ENCODE measurements around the gene KCNT2.
A peak's percentile ranks its signal among the peaks of the same experiment; 100 is the strongest.
"Not testable (repeated sequence)": the region's sequence is repeated elsewhere in the genome, so short reads cannot be mapped to it uniquely, and the experiment has no call there.

KCNT2 gene

DNA sequence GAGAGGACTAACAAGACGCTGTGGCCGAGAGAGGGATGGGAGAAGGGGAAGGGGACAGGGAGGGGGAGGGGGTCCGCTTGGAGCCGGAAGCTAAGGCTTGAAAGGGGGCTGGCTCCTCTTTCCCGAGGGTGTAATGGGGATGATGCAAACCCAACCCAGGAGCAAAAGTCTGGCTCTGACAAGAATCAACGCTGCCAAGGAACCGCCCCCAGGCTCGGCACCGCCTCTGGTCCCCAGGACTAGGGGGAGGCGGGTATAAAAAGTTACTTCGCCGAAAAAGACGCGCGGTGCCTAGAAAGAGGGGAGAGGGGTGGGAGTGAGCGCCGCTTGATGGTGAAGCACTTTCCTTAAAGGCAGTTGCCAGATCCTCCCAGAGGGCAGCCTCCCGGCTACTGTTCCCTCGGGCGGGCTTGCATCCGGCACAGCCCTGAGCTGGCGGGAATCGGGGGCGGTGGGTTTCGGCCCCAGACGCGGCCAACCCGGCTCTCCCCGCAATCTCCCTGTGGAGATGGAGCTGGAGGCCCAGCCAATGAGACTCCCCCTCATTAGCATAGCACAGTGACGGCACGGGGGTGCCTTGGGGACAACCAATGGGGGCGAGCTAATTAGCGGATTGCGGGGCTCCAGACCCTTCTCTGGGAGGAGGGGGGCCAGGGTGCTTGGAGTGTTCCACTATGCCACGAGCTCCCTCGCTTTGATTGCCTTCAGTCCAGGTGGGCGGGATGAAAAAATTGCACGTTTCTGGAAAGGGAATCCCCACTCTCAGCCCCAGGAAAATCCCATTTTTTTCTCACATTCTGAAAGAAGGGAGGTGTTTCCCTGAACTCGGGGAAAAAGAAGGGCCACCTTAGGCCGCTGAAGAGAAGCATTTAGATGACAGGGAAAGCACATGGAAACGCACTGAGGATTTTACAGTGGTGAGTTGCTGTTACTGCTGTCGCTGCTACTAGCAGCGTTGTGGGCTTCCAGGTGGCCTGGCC lies at the start of gene KCNT2:
TSS of gene KCNT2 (minus strand) at position 51 of the 980 bp plus-strand sequence. CDS start 131 bp downstream, outside the sequence.
- peak; percentile 21 for DNase-seq

DNA sequence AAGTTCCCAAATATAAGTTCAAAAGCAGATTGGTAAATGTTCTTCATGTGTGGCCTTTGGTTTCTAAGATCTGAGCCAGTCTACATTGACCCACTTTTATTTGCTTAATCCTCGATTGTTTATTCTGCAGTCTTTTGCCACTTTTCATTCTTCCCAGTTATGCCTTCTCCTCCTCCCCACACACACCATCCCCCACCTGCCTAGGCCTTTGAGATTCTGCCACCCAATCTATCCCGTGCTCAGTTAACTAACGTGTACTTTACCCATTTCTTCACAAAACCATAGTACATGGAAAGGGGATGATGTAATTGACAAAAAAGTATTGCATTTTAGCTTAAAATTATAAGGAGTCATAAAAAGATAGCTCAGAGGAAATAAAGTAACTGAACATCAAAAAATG lies 47.3 kb upstream of the KCNT2 start:
- no peak for DNase-seq

DNA sequence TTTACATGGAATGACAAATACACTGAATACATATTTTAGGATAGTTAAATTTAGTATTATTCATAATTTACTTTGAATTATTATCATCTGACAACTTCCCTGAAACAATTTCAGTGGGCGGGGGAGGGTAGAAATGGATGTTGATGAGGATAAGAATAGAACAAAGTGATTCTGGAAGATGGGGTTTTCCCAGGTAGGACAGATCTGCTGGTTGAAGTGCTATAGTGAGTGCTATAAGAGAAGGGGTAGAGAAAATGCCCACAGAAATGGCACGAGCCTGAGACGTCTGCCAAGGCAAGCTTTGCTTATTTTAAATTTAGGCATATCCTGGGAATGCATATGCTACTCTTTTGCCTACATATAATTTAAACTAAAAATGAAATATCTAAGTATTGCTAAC lies 46.8 kb upstream of the KCNT2 start:
- no peak for DNase-seq

DNA sequence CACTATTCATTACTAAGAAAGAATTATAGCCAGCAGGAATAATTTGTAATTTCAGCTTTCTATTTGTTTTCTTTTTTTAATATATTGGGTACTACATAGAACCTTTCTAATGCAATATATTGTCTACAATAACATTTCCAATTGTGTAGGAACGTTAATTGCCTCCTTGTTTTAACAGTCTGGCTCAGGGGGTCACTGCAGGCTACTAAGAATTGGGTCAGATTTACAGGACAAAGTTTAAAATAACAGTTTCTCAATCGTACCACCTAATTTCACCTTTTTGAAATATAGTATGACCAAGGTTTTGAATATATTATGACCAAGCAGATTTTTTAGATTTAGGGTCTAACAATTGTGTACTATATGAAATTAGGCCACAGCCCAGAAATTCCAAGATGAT lies 46.0 kb upstream of the KCNT2 start:
- no peak for DNase-seq

DNA sequence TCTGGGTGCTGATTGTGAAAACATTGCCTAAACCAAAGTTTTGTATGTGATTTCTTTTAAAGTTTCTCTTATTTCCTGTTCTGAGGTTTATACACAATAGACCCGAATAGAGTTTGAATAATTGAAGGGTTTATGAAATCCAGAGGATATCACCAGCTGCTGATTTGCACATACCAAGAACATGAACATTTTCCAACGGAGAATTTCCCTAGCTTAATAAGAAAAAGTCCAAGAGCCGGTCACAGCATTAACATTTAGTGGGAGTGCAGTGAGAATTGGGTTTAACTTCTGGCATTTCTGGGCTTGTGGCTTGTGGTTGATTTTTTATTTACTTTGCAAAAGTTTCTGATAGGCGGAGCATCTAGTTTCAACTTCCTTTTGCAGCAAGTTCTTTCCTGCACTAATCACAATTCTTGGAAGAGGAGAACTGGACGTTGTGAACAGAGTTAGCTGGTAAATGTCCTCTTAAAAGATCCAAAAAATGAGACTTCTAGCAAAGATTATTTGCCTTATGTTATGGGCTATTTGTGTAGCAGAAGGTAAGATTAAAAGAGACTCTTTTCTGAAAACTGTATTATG lies 43.5 kb upstream of the KCNT2 start, which contains the start of gene CFH:
TSS of gene CFH (plus strand) at position 407 of the 579 bp plus-strand sequence. CDS start at position 482, 75 bp downstream.
- DNase-seq: peak; percentile 51

DNA sequence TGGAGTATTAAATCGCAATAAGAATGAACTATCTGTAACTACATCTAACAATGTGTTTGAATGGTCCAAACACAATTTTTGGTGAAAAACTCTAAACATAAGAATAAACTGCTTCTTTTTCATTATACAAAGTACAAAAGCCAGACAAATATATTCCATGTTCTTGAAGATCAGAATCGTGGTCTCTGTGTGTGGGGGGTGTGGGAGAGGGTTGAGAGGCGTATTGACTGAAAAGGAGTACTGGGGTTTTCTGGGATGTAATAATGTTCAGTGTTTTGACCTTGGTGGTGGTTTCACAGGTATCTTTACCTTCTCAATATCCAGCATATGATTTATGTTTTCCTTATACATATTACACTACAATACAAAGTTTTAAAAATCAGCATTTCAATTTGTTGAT lies 42.8 kb upstream of the KCNT2 start:
- no peak for DNase-seq

DNA sequence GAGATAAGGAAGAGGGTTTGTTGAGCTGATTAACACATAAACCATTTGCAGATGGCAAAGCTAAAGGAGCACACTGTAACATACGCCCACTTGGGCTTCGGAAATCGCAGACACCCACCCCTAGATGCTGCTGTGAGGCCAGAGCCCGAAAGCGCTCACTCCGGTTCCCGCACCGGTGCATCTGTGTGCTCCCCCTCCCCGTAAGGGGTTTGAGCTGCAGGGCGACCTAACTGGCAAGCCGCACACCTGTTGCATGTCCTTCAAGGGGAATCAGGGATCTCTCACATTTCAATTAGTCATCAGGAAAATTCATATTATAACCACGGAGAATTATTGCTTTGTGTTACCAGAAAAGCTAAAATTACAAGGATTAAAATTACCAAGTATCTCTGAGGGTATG lies 42.2 kb upstream of the KCNT2 start:
- DNase-seq: no peak

DNA sequence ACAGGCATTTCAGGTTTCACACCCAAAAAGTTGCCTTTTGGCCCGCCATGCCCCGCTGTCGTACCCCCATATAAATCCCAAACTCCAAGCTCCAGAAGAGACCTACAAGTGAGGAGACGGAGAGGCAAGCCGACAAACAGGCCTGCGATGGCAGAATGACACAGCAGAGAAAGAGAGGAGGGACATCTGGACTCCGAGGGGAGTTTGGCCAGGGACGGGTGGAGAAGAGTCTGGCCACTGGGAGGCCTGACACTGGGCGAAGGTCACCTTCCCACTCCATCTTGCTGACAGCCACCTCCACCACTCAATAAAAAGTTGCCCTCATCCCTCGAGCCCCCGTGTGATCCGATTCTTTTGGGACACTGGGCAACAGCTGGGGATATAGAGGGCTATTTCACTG lies 41.8 kb upstream of the KCNT2 start:
- DNase-seq: no peak

DNA sequence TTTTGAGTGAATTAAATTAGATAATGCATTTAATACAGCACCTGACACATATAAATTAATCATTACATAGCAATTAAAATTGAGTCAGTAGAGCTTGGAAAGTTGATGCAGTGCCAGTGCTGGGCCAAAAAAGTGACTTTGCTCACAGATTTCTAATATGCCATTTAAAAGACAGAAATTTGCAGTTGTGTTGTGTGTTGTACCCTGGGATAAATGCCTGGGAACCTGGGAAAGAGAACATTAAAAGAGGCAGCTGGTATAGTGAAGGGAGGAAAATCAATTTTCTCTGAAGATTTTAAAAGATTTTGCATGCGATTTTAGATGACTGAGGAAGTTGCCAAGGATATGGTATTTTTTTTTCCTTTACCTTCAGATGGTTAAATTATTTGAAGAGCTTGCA lies 32.7 kb upstream of the KCNT2 start:
- no peak for DNase-seq

DNA sequence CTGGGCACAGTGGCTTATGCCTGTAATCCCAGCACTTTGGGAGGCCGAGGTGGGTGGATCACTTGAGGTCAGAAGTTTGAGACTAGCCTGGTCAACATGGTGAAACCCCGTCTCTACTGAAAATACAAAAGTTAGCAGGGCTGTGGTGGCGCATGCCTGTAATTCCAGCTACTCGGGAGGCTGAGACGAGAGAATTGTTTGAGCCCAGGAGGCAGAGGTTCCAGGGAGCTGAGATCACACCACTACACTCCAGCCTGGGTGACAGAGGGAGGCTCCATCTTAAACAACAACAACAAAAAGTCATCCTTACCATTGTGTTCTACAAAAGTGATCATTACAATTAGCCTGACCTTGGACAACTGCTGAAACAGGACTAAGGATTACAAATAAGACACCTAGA lies 31.1 kb upstream of the KCNT2 start:
- not testable (repeated sequence) for DNase-seq

DNA sequence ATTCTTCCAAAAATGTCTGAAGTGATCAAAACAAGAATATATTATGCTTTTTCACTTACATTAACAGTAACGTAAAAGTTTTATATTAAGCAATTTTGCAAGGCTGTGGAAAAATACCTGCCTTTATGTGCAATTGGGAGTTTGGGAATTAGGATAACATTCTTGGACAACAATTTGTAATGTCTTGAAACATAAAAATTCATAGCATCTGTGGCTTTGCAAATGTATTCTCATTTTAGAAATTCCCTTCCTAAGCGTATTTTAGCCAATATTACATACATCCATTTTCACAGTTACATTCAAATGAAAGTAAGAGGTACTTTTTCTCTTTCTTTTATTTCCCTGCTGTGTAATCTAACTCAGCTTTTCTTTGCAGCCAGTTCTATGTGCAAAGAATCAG lies 30.2 kb upstream of the KCNT2 start:
- DNase-seq: no peak

DNA sequence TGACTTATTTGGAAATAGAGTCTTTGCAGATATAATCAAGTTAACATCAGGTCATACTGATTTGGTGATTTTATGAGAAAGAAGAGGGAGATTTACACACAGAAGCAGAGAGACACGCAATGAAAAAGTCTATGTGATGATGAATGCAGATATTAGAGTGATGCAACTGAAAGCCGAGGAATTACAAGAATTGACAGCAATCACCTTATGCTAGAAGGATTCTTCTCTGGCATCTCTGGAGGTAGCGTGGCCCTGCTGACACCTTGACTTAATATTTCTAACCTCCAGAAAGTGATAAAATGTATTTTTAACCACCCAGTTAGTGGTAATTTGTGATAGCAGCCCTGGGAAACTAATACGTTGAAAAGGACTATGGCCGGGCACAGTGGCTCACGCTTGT lies 29.4 kb upstream of the KCNT2 start:
- DNase-seq: no peak

DNA sequence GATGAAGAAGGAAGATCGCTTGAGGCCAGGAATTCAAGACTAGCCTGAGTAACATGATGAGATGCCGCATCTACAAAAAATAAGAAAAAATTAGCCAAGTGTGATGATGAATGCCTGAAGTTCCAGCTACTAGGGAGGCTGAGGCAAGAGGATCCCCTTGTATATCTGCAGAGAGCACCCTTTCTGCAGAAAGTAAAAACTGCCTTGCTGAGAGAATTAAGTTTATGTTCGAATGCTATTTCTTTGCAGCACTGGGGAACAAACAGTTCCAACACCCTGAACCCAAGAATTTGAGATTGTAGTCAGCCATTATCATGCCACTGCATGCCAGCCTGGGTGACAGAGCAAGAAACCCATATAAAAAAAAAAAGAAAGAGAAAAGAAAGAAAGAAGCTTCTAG lies 20.6 kb upstream of the KCNT2 start:
- DNase-seq: no peak

DNA sequence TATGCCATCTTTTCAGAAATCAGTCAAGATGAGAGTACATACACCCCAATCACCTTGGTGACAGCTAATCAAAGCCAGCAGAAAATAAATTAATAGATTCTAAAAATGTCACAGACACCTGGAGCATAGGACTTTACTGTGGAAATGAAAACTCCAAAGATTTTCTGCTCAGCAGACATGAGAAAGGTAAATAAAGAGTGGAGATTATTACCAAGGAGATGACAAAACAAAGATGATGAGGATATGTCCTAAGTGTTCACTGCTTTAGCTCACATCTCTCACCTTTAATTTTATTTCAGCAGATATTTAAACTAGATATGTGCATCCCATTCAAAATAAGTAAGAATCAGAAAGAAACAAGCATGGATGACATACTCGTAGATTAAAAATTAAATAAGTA lies 14.8 kb upstream of the KCNT2 start:
- no peak for DNase-seq

DNA sequence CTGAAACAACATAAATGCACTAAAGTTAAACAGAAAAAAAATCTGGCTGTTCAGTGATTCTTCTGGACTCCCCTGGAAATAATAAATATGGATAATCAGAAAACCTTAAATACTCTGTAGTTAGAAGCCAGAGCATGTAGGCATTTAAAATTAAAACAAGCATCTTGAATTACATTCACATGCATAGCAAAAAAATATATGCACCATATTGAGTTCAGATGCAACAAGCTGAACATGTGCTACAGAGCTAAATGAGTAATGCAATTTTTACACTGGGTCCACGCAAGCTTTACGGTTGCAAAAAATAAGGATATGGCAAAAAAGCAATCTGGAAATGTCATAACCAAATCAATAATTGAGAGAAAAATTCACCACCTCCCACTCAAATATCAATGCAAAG lies 11.5 kb upstream of the KCNT2 start:
- DNase-seq: no peak

DNA sequence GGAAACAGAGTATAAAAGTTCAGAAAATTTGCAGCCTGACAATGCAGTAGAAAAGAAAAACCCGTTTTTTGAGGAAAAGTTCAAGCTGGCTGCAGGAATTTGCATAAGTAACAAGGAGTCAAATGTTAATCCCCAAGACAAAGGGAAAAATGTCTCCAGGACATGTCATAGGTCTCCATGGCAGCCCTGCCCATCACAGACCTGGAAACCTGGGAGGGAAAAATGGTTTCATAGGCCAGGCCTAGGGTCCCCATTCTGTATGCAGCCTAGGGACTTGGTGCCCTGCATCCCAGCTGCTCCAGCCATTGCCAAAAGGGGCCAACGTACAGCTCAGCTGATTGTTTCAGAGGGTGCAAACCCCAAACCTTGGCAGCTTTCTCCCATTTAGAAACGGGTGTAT lies 3.6 kb upstream of the KCNT2 start:
- no peak for DNase-seq

DNA sequence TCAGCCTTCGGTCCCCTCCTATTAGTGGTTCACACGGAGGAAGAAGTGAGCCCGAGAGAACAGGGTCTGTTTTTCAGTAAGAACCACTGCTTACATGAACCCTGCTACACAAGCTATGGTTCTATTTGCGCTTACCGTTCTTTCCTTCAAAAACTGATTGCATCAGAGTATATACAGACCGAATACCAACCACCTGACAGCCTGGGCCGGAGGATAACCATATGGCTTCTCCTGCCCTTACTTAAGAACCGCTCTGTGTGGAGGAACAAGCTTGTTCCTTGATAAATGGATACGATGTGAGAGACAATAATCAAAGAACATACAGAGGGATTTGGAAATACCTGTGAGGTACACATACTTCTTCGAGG lies 1.1 kb upstream of the KCNT2 start:
- DNase-seq: no peak

DNA sequence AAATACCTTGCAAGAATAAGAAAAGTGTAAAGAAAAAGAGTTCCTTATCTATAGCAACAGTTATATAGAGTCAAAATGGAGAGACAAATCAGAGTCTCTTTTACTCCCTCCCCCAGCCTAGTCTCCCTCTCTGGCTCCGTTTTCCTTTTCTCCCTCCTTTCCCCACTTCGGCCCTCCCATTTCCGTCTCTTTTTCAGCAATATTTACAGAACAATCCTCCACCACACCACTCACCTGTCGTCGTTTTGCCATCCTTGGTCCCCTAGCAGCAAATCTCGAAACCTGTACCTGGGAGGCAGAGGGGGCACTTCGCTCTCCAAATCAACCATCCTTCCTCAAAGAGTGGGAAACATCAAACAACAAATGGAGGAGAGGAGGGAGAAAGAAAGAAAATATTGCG lies 259 bp downstream of the KCNT2 start:
- DNase-seq: no peak

DNA sequence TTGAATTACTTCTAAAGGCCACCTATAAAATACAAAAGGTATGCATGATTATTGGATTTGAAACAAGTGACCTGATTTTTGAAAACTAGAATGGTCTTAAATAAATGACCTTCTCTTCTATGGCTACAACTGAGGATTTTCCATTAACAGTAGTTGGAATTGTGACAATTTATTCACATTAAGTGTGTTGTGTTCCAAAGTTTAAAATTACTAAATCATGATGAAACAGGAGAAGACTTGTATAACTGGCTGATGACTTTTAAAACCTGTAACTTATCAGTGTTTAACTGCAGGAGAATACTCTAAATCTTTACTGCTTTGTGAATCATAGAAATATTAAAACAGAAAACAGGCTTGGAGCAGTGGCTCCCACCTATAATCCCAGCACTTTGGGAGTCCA lies 4.6 kb downstream of the KCNT2 start:
- no peak for DNase-seq

DNA sequence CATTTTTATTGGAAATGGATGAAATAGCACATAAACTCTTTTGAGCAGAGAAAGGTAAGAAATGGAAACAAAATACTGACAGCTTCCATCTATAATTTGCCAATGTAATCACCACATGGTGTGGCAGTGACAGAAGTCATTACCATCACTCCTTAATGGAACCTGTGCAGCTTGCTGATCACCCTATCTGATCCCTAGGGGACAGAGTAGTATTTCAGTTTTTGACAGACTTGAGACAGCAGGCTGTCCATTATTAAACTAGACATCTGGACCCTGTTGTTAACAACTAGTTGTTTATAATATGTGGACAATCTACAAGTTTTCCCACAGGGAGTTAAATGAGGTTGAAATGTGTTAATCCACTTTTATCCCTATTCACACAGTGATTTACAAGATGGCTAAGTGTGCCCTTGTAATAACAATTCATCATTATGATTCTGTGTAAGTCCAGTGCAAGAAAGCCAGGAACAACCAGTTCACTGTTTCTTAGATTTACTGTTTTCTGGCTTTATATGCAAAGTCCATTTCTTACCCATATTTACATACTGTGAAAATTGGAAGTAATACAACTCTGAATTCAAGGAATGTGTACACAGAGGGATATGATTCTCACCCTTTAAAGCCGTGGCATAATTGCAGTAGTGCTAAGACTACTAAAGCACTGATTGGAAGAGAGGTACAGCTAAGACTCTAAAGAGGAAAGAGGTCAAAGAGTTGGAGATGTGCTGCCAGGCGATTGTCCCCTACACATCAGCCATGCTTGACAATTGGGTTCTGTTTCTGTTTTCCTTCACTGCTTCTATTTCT lies 9.1 kb downstream of the KCNT2 start:
- no peak for DNase-seq

DNA sequence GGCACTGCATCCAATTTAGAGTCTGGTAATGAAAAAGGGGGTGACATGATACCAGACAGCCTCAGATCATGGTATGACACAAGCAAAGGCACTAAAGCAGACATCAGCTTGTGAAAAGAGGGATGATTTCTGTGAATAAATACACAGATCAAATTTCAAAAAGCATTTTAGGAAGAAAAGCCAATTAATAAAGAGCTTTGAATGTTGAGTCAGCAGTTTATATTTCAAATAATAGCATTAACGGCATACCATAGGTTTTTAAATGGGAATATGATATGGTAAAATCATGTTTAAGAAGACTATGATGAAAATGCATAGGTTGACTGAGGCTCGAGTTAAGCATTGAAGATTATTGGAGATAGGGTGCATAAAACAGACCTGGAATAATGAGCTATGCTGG lies 13.5 kb downstream of the KCNT2 start:
- no peak for DNase-seq

DNA sequence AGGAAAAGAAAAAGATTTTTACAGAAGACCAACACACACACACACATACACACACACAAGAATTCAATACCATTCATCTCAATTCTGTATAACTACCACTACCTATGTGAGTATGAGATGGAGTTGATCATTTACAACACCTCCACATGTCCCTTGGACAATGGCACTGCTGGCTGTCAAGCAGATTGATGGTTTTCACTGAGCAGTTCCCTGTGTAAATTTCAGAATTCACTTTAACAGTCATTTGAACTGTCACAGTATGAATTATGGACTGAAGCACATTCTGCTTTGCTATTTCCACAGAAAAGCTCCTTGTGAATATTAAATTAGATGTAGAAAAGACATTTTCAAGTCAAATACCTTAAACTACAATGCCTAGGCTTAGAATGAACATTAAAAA lies 14.3 kb downstream of the KCNT2 start:
- DNase-seq: no peak

DNA sequence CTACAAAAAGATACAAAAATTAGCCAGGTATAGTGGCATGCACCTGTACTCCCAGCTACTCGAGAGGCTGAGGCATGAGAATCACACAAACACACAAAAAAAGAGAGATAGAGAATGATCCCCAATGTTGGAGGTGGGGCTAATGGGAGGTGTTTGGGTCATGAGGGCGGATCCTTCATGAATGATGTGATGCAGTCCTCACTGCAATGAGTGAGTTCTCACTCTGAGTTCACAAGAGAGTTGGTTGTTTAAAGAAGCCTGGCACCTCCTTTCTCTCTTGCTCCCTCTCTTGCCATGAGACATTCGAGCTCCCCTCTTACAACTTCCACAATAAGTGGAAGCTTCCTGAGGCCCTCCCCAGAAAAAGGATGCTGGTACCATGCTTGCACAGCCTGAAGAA lies 17.3 kb downstream of the KCNT2 start:
- no peak for DNase-seq
